ENCODE measurements around the gene UQCRC2. TPM values are rescaled to one million over a fixed set of nuclear protein-coding genes. Genes with fewer than 3 reads are reported as not detected.
"Not testable (repeated sequence)": the region's sequence is repeated elsewhere in the genome, so short reads cannot be mapped to it uniquely, and the experiment has no call there.

UQCRC2 gene
- total RNA-seq, 1 donor from 2014 or later, result 298 TPM

DNA sequence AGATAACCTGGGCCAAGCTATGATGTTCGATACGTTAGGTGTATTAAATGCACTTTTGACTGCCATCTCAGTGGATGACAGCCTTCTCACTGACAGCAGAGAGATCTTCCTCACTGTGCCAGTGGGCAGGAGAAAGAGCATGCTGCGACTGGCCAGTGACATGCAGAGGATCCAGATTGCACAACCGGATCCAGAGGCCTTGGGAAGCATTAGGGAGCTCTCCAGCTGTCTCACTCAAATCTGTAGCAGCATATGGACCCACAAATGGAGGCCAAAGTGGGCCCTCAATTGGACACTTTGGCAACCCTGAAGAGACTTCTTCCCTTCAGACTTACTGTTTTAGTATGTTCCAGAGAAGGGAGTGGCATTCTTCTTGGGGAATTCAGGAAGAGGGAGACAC is 26.9 kb downstream of the UQCRC2 start:
- DNase-seq (ENCODE audit: low read depth), result no peak

- no peak for DNase-seq (ENCODE audit: low read depth)
Observed at GRCh38 chr16:21982108-21982507, 28.9 kb downstream of the UQCRC2 start.

- DNase-seq (ENCODE audit: low read depth), result no peak
Observed at GRCh38 chr16:21984062-21984461, 30.9 kb downstream of the UQCRC2 start.

- no peak for DNase-seq (ENCODE audit: low read depth)
Observed at GRCh38 chr16:21985524-21985923, 32.4 kb downstream of the UQCRC2 start.

GRCh38 chr16:21986692-21987246 is 33.6 kb downstream of the UQCRC2 start:
- no peak for DNase-seq (ENCODE audit: low read depth)

- DNase-seq (ENCODE audit: low read depth), result no peak
Observed at GRCh38 chr16:21987498-21987897, 34.3 kb downstream of the UQCRC2 start.

DNA sequence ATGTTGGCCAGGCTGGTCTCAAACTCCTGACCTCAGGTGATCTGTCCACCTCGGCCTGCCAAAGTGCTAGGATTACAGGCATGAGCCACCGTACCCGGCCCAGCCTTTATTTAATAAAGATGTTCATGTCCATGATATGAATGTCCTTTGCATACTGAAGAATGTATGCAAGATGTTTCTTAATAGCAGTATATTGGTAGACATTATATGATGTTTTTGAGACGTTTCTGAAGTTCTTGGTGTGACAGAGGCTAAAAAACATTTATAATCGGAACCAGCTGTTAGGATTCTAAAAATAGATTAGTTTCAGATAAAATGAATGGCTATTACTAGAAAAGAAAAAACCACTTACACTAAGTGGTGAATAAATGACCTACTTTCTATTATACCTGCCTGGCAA is 36.0 kb downstream of the UQCRC2 start:
- peak; percentile 24 for DNase-seq (ENCODE audit: low read depth)

GRCh38 chr16:21989751-21990150 is 36.6 kb downstream of the UQCRC2 start:
- no peak for DNase-seq (ENCODE audit: low read depth)

DNA sequence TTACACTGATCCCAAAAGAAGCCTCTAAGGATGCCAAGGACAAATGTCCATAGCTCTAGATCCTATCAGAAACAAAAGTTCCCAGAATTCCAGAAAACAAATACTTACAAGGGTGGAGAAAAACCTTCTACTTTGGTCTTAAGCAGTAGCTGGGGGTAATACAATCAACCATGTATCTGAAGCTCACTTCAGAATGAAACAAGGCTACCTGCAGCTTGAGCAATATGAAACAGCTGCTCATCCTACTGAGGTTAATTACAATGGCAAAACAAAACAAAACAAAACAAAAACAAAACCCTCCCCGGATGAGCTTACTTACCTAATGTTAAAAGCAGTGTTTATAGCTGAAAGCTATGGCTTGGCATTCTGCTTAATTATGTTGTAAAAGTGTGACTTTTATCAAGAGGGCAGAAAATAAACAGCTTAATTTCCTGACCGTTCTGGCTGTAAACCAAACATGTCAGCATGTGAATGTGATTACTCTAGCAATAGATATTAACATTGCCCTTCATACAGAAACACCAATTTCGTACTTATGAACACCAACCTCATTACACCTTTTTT is 37.3 kb downstream of the UQCRC2 start:
- no peak for DNase-seq (ENCODE audit: low read depth)

GRCh38 chr16:21991621-21992020 is 38.5 kb downstream of the UQCRC2 start:
- no peak for DNase-seq (ENCODE audit: low read depth)

DNA sequence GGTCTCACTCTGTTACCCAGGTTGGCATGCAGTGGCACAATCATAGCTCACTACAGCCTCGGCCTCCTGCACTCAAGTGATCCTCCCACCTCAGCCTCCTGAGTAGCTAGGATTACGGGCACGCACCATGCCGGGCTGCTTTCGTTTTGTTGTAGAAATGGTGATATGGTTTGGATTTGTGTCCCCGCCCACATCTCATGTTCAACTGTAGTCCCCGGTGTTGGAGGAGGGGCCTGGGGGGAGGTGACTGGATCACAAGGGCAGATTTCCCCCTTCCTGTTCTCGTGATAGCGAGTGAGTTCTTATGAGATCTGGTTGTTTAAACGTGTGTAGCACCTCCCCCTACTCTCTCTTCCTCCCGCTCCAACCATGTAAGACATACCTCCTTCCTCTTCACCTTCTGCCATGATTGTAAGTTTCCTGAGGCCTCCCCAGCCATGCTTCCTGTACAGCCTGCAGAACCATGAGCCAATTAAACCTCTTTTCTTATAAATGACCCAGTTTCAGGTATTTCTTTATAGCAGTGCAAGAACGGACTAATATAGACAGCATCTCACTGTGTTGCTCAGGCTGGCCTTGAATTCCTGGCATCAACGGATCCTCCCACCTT is 41.8 kb downstream of the UQCRC2 start:
- DNase-seq (ENCODE audit: low read depth), result no peak

GRCh38 chr16:21996923-21997696 is 43.9 kb downstream of the UQCRC2 start:
- no peak for DNase-seq (ENCODE audit: low read depth)

- DNase-seq (ENCODE audit: low read depth), result no peak
Observed at GRCh38 chr16:21997697-21998480, 44.7 kb downstream of the UQCRC2 start.

- peak; percentile 24 for DNase-seq (ENCODE audit: low read depth)
Observed at GRCh38 chr16:22001591-22001990, 48.4 kb downstream of the UQCRC2 start.

DNA sequence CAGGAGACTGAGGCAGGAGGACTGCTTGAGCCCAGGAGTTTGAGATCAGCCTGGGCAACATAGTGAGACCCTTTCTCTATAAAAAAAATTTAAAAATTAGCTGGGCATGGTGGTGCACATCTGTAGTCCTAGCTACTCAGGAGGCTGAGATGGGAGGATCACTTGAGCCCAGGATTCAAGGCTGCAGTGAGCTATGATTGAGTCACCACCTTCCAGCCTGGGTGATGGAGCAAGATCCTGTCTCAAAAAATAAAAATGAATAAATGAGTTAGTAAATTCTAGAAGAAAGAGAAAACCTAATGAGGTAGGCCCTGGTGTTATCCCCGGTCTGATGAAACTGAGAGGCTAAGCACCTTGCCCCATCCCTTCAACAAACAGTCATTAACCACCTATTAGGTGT is 48.9 kb downstream of the UQCRC2 start:
- DNase-seq (ENCODE audit: low read depth), result not testable (repeated sequence)

- DNase-seq (ENCODE audit: low read depth), result no peak
Observed at GRCh38 chr16:22003195-22003594, 50.0 kb downstream of the UQCRC2 start.

- DNase-seq (ENCODE audit: low read depth), result no peak
Observed at GRCh38 chr16:22004341-22004740, 51.2 kb downstream of the UQCRC2 start.

DNA sequence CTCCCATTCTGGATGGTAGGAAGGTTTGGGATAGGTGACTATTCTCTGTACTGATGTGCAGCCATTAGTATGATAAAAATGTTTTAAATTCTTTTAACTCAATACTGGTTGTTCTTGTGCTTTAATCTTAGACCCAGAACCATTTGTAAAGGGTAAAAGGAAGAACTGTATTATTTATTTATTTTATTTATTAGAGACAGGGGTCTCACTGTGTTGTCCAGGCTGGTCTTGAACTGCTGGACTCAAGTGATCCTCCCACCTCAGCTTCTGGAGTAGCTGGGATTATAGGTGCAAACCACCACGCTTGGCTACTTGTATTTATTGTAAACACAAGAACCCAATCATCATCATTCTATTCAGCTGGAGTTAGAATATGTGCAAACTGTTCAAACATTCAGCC is 52.6 kb downstream of the UQCRC2 start:
- DNase-seq (ENCODE audit: low read depth), result no peak

DNA sequence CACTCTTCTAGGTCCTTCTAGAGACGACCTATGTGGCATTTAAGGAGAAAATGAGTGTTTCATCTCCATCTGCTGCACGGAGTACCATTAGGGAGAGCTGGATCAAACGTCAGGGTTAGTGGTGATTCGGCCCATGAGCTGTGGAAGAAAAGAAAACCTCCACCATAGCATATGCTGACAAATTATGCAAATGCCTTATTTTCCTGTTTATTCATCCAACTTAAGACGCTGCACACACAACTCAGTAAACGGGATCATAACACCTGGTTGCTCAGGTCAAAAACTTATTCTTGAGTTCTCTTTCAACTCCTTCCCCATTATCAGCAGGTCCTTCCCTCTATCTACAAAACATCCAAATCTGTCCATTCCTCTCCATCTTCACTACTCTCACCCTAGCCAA is 53.5 kb downstream of the UQCRC2 start:
- DNase-seq (ENCODE audit: low read depth), result no peak

GRCh38 chr16:22007159-22007508 is 54.0 kb downstream of the UQCRC2 start:
- no peak for DNase-seq (ENCODE audit: low read depth)

DNA sequence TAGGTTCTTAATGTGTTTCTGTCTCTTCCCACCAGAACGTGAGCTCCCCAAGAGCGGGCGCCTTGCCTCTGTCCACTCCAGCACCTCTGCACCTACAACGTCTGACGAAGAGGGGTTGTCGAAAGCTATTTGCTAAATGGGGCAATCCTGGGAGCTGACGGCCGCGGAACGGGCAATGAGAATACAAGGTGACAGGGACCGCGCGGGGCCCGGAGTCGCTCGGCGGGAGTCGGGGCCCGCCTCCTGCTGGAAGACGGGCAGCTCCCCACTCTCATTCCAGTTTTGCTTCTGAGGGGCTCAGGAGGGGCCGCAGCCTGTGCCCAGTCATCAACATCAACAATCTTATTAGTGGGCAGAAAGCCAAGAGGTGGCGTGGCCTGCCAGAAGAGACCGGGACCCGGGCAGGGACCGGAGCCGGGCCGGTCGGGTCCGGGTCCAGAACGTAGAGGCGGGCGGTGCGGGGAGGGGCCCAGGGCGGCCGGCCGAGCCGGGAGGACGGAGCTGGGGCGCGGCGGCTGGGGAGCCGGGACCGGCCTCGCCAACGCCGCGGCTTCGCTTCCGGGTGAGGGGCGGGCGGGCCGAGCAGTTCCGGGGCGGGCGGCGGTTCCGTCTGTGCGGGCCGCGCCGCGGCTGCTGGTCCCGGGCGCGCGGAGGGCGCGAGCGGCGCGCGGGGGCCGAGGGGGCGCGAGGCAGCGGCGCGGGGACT is 54.5 kb downstream of the UQCRC2 start, which contains the start of gene MOSMO:
Gene MOSMO (plus strand): TSS at position 603 of the 706 bp plus-strand sequence. CDS start 191 bp downstream, outside the sequence.
- DNase-seq (ENCODE audit: low read depth), result peak; percentile 66
